K562 (cell line): ENCODE data around the gene FOXN3. TPM values are rescaled to one million over a fixed set of nuclear protein-coding genes. Genes with fewer than 3 reads are reported as not detected.

Experiments used
- ATAC-seq: fragments of 200-7000 bp; cut with Tn5 transposase; 3 replicates; pipeline ENCODE4 v1.9.1; 2020; ENCODE audit warnings: moderate library complexity
- BruUV-seq: library from RNA; stranded (reverse); fragments of 400-500 nt; replicated peaks from 2 replicates; lab custom pipeline; 2021; lab: Mats Ljungman, UMichigan
- CTCF ChIA-PET: fragments of 300-600 bp; formaldehyde crosslinking; extraction: SDS; loops from one replicate; lab custom pipeline; 2021; ENCODE audit warnings: low intra/inter-chr PET ratio; lab: Yijun Ruan, JAX
- POLR2A ChIA-PET: fragments of 300-600, 350-650 bp; sonication (Branson Sonifier 250); formaldehyde crosslinking; extraction: SDS; loops from one replicate; lab custom pipeline; 2021; ENCODE audit warnings: antibody characterized with exemption, inconsistent platforms; lab: Yijun Ruan, JAX
- DNase-seq, 4 experiments: peaks; one replicate each; pipeline versions ENCODE4 v3.0.0 to v3.0.0-alpha.2; 2011 to 2018; ENCODE audit warnings: low spot score in 3 of 4, mixed read lengths in 3 of 4; ENCODE audit errors: extremely low read depth in 1 of 4
- FAIRE-seq: peaks from 2 replicates; lab custom pipeline; 2011; peaks lifted over from hg19 to GRCh38; lab: Jason Lieb, UNC
- H2AFZ ChIP-seq: 2 replicates; pipeline ENCODE4 v1.6.0; 2011; ENCODE audit warnings: low read depth, low read length, control low read depth, inconsistent platforms
- H3K27ac ChIP-seq: fragments of 200-600 bp; 3 replicates; pipeline ENCODE4 v1.8.0; 2011; ENCODE audit warnings: low read depth, mild to moderate bottlenecking, control low read depth, inconsistent platforms, low read length, moderate library complexity, mixed read lengths; ENCODE audit errors: extremely low read depth
- H3K27me3 ChIP-seq, 2 experiments: fragments of 300-600 bp in 1 of 2; 2 replicates in 1 of 2; 3 replicates in 1 of 2; pipeline versions ENCODE4 v1.6.0 to v1.8.0; 2011; ENCODE audit warnings: inconsistent platforms in 2 of 2, low read length in 2 of 2, mild to moderate bottlenecking in 1 of 2, mixed read lengths in 1 of 2, moderate library complexity in 1 of 2; ENCODE audit not compliant: control insufficient read depth in 2 of 2, insufficient read depth in 2 of 2
- H3K36me3 ChIP-seq: fragments of 300-600 bp; 3 replicates; pipeline ENCODE4 v1.8.0; 2011; ENCODE audit warnings: mild to moderate bottlenecking, low read length, inconsistent platforms; ENCODE audit not compliant: control insufficient read depth, insufficient read depth
- H3K4me1 ChIP-seq, 2 experiments: fragments of 200-600 bp in 1 of 2; replicated peaks in 1 of 2; 2 replicates in 1 of 2; 3 replicates in 1 of 2; pipeline versions ENCODE4 v1.5.1 to v1.8.0; 2011; ENCODE audit warnings: inconsistent platforms in 2 of 2, low read length in 2 of 2, mild to moderate bottlenecking in 1 of 2, mixed read lengths in 1 of 2, moderate library complexity in 1 of 2; ENCODE audit not compliant: control insufficient read depth in 2 of 2, insufficient read depth in 2 of 2
- H3K4me2 ChIP-seq: 2 replicates; pipeline ENCODE4 v1.6.1; 2011; ENCODE audit warnings: low read length, control low read depth, inconsistent platforms, mixed read lengths; ENCODE audit not compliant: insufficient read depth
- H3K4me3 ChIP-seq: fragments of 200-600 bp; sonication (generic), shearing (Covaris generic); 2 replicates; pipeline ENCODE4 v1.5.1; 2016; ENCODE audit warnings: control low read depth, inconsistent platforms
- H3K79me2 ChIP-seq: fragments of 200-600 bp; 3 replicates; pipeline ENCODE4 v1.8.0; 2011; ENCODE audit warnings: low read length, inconsistent platforms; ENCODE audit not compliant: control insufficient read depth, insufficient read depth
- H3K9ac ChIP-seq, 2 experiments: 2 replicates each; pipeline versions ENCODE4 v1.6.0 to v1.6.1; 2011; ENCODE audit warnings: low read depth in 2 of 2, low read length in 2 of 2, control low read depth in 1 of 2, inconsistent platforms in 1 of 2, mild to moderate bottlenecking in 1 of 2, mixed read lengths in 1 of 2; ENCODE audit not compliant: insufficient read depth in 1 of 2
- H3K9me1 ChIP-seq: one replicate; pipeline ENCODE4 v1.6.0; 2011; ENCODE audit warnings: inconsistent platforms, mild to moderate bottlenecking, low read length, moderate library complexity; ENCODE audit not compliant: control insufficient read depth, insufficient read depth
- H3K9me3 ChIP-seq: replicated peaks from 2 replicates; pipeline ENCODE4 v1.5.1; 2011; ENCODE audit warnings: low read depth, low read length, inconsistent platforms; ENCODE audit not compliant: control insufficient read depth, insufficient read depth
- H4K20me1 ChIP-seq: replicated peaks from 2 replicates; pipeline ENCODE4 v1.6.1; 2011; ENCODE audit warnings: low read length, inconsistent platforms, mixed read lengths; ENCODE audit not compliant: control insufficient read depth, insufficient read depth
- CREBBP ChIP-seq: IDR thresholded peaks from one replicate; pipeline ENCODE4 v1.6.1; 2012; ENCODE audit warnings: low read depth, mild to moderate bottlenecking, control low read depth, inconsistent platforms, low read length
- ERF ChIP-seq: fragments of 450-650 bp; formaldehyde crosslinking; IDR thresholded peaks from 2 replicates; pipeline ENCODE4 v1.4.0; 2020; ENCODE audit warnings: mild to moderate bottlenecking, mixed read lengths
- ESRRB ChIP-seq: fragments of 250-450 bp; sonication (Bioruptor Pico); IDR thresholded peaks from 2 replicates; pipeline ENCODE4 v1.5.0; 2020; ENCODE audit warnings: mild to moderate bottlenecking, moderate library complexity, borderline replicate concordance
- FOXJ2 ChIP-seq: fragments of 200-800 bp; sonication (Bioruptor generic); IDR thresholded peaks from 2 replicates; pipeline ENCODE4 v1.6.1; 2016; ENCODE audit warnings: missing genetic modification characterization, missing compliant biosample characterization
- GATAD2A ChIP-seq: fragments of 450-650 bp; IDR thresholded peaks from 2 replicates; pipeline ENCODE4 v1.6.1; 2017
- HMGXB4 ChIP-seq: sonication (generic); formaldehyde crosslinking; IDR thresholded peaks from 2 replicates; pipeline ENCODE4 v1.8.1; 2023; ENCODE audit warnings: mild to moderate bottlenecking, missing genetic modification reagents
- NFE2 ChIP-seq: IDR thresholded peaks from 2 replicates; pipeline ENCODE4 v1.6.1; 2014; ENCODE audit warnings: antibody characterized with exemption, low read depth
- RNF2 ChIP-seq: sonication (generic); IDR thresholded peaks from 2 replicates; pipeline ENCODE4 v1.6.1; 2016
- SMARCA4 ChIP-seq: fragments of 450-650 bp; IDR thresholded peaks from 2 replicates; pipeline ENCODE4 v1.6.1; 2016
- SRF ChIP-seq, 2 experiments: fragments of 250-450, 450-650 bp in 1 of 2; sonication (Bioruptor Pico) in 1 of 2; sonication (generic) in 1 of 2; formaldehyde crosslinking; IDR thresholded peaks; 2 replicates each; pipeline versions ENCODE4 v1.5.0 to v1.5.1; 2020 to 2022; ENCODE audit warnings: mild to moderate bottlenecking in 1 of 2, missing genetic modification reagents in 1 of 2
- TAF9B ChIP-seq: fragments of 450-650 bp; IDR thresholded peaks from 2 replicates; pipeline ENCODE4 v1.6.1; 2018; ENCODE audit warnings: mild to moderate bottlenecking; ENCODE audit not compliant: partially characterized antibody
- TFAM ChIP-seq: fragments of 250-450 bp; sonication (Bioruptor Pico); conservative IDR thresholded peaks from 2 replicates; pipeline ENCODE4 v1.5.0; 2021; ENCODE audit warnings: mild to moderate bottlenecking, moderate library complexity
- XRCC4 ChIP-seq: IDR thresholded peaks from one replicate; pipeline ENCODE4 v1.6.1; 2011; ENCODE audit not compliant: insufficient read depth, insufficient read length; ENCODE audit errors: extremely low read depth
- ZMIZ1 ChIP-seq, 2 experiments: fragments of 150-350 bp in 1 of 2; IDR thresholded peaks; 2 replicates each; pipeline ENCODE4 v1.6.1; 2012 to 2016; ENCODE audit warnings: low read depth in 2 of 2, low read length in 2 of 2, mild to moderate bottlenecking in 1 of 2, moderate library complexity in 1 of 2
- ZNF239 ChIP-seq: fragments of 250-450 bp; sonication (Bioruptor Pico); IDR thresholded peaks from 2 replicates; pipeline ENCODE4 v1.4.0; 2020; ENCODE audit warnings: mild to moderate bottlenecking
- ZNF41 ChIP-seq: fragments of 250-450 bp; sonication (Bioruptor Pico); conservative IDR thresholded peaks from 2 replicates; pipeline ENCODE4 v1.4.0; 2020; ENCODE audit warnings: mild to moderate bottlenecking
- WGBS: fragments of 100-300 bp; shearing (Covaris generic); methylation state at CpG from one replicate; pipeline ENCODE4 v1.1.6; 2016; ENCODE audit warnings: low coverage, mixed read lengths; ENCODE audit not compliant: insufficient coverage; ENCODE audit errors: missing lambda C conversion rate; 5-methylcytosine and 5-hydroxymethylcytosine counted together
- in situ Hi-C: fragments of 300-500 bp; cut with MboI; formaldehyde crosslinking; loops from 4 replicates; pipeline ENCODE4 v1.15.0; 2018; ENCODE audit warnings: inconsistent platforms, mixed read lengths
- intact Hi-C: fragments of 100-400 bp; cut with micrococcal nuclease; formaldehyde crosslinking; loops from 2 replicates; pipeline ENCODE4 v1.14.2; 2022
- polyA plus RNA-seq, 8 experiments: library from polyadenylated mRNA; depleted of rRNA in 4 of 8; stranded (reverse) in 5 of 8; unstranded in 3 of 8; fragments of >200 nt; fragmentation: Nextera tagmentation in 2 of 8; fragmentation: Illumina TruSeq in 1 of 8; extraction: Ambion mirVana in 2 of 8; extraction: Trizol in 1 of 8; gene quantifications; 2 replicates each; pipeline versions ENCODE4 v1.2.1 to v1.2.3, GENCODE V29; 2011 to 2014; ENCODE audit warnings: inconsistent platforms in 1 of 8, missing spikeins in 1 of 8
- total RNA-seq, 7 experiments: library from RNA; depleted of rRNA in 6 of 7; stranded (reverse); fragments of >200 nt in 6 of 7; fragmentation: Illumina TruSeq in 2 of 7; extraction: Trizol in 2 of 7; gene quantifications; 2 replicates each; pipeline versions ENCODE4 v1.2.1 to v1.2.3, GENCODE V29; 2011 to 2021; ENCODE audit warnings: low replicate concordance in 1 of 7

The FOXN3 gene
- total and polyA plus RNA-seq, 9 of the 15 experiments (the other 6 are each of a cell fraction or from before 2014, with no cell fraction given): 0.07 to 1.3 (median 0.40) TPM

GRCh38 chr14:89248411-89249064 lies 168.5 kb downstream of the FOXN3 start:
- Histone ChIP-seq H3K9ac (no peak overlapping the region), H3K79me2 (no peaks in the 10 kb centered on the region), H3K4me2 (no peak overlapping the region), H3K27me3 (peaks cover 0 to 3% of the 10 kb centered on the region in 2 experiments; a peak in 1 of 5 replicates), H3K9me1 (no peaks in the 10 kb centered on the region), H3K36me3 (no peaks in the 10 kb centered on the region), H3K27ac (no peak overlapping the region), H3K4me1 (no peaks in the 10 kb centered on the region), H3K4me3 (no peak overlapping the region), H2AFZ (no peak overlapping the region), H4K20me1 (no peaks in the 10 kb centered on the region), H3K9me3 (no peaks in the 10 kb centered on the region)
- in situ Hi-C loops: no loop called here
- BruUV-seq: no TSS peak
- ATAC-seq (no peak), FAIRE-seq (no peak), DNase-seq (no peak)
- intact Hi-C loops: no loop called here
- 2% methylated on average over 5 of the region's 5 CpGs for WGBS
- ChIA-PET CTCF (no interaction called here), POLR2A (interaction anchor here (1.1 kb wide), 1 partner anchor 12 kb away, joined by 3 read pairs; no protein-coding TSS in a partner anchor)
- no peak for TF ChIP-seq ZNF239
- no peak for TF ChIP-seq ZNF41 (CRISPR knock-in tag)
- TF ChIP-seq ERF: no peak
- no peak for TF ChIP-seq CREBBP
- no peak for TF ChIP-seq GATAD2A
- TF ChIP-seq XRCC4: no peak
- TF ChIP-seq TAF9B: no peak
- no peak for TF ChIP-seq FOXJ2 (tag)
- no peak for TF ChIP-seq SRF (CRISPR knock-in tag; IDR thresholded peaks at IDR 0.05)
- TF ChIP-seq ZMIZ1 (IDR thresholded peaks at IDR 0.05; ENCODE audit: low read depth in 2 of 2, low read length in 2 of 2): no peak
- TF ChIP-seq ESRRB: no peak
- no peak for TF ChIP-seq TFAM (CRISPR knock-in tag)
- TF ChIP-seq NFE2: no peak
- TF ChIP-seq RNF2: no peak
- no peak for TF ChIP-seq SMARCA4
- TF ChIP-seq HMGXB4 (CRISPR knock-in tag): no peak
